HG02973 (cell line): ENCODE data around the gene FRMPD3.
A peak's percentile ranks its signal among the peaks of the same experiment; 100 is the strongest.
"Not testable (repeated sequence)": the region's sequence is repeated elsewhere in the genome, so short reads cannot be mapped to it uniquely, and the experiment has no call there.

ENCODE experiments used
- ATAC-seq: cut with Tn5 transposase; IDR thresholded peaks from one replicate; pipeline ENCODE4 v1.9.1; 2021; ENCODE audit warnings: moderate library complexity; ENCODE audit not compliant: unreplicated experiment

The FRMPD3 gene

DNA sequence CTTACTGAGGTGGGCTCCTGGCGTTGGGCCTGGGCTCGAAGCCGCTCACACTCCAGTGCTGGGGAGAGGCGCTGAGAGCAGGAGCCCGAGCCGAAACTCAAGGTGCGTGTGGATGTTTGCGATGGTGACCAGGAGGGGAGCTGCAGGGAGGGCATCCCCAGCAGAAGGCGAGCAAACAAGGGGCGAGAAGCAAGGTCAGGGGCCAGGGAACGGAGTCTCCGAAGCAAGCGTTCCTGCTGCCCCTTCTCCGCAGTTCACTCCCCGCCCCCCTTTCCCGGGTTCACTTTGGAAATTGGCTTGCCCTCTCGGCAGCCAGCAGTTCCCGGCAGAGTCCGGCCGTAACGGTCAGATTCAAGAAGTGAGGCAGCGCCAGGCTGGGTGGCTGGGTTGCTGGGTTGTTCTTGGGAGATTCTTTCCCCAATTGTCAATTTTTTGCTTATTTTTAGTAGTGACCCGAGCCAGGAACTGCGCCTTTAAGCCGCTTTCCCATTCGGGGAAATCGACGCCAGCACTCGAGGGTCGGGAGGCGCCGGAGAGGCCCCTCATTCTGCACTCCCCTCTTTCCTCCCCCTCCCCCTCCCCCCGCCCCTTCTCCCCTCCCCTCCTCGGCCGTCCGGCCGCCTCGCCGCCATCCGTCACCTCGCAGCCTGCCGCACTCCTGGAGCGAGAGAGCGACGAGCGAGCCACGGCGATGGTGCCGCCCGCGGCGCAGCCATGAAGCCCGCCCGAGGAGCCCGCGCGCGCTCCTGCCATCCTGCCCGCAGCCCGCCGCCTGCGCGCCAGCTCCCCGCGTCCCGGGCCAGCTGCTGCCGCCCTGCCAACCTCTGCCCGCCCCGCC is at the start of gene FRMPD3:
TSS of gene FRMPD3 (plus strand) at position 655 of the 838 bp plus-strand sequence. CDS start 76,937 bp downstream, outside the sequence.
- ATAC-seq, result no peak

DNA sequence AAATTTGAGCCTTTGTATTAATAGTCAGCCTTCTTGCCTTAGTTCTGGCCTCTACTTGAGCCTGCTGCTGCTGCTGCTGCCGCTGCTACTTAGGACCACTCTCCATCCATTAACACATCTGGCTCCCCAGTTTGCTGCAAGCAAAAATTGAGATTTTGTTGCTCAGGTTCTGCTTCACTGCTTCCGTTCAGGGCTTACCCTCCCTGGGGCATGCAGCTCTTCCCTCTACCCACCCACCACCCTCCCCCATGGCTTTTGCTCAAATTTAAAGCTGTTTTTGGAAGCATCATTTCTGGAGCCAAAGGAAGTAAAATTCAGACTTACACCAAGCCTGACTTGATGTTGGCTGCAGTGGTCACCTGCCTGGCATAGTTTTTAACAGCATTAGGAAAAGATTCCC is 28.9 kb upstream of the FRMPD3 start:
- no peak for ATAC-seq

- no peak for ATAC-seq
Measured at GRCh38 chrX:107421337-107421861, 28.1 kb upstream of the FRMPD3 start.

GRCh38 chrX:107429090-107429489 is 20.4 kb upstream of the FRMPD3 start:
- ATAC-seq, result no peak

GRCh38 chrX:107440187-107440586 is 9.3 kb upstream of the FRMPD3 start:
- ATAC-seq, result no peak

DNA sequence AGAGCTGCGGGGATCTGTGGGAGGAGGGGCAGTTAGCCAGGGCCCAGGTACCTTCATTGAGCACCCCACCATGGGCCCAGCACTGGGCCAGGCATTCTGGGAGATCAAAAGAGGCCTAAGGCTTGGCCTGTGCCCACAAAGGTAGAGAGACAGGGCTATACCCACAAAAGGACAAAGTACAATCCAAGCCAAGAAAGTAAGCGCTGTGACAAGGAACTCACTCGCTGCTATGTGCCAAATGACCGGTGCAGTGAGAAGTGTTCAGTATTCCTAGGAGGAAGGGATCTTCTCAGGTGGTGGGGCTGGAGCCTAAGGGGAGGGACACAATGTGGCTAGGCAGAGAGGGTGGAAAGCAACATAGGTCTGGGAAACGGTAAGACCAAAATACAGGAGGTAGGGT is 8.8 kb upstream of the FRMPD3 start:
- ATAC-seq, result no peak

DNA sequence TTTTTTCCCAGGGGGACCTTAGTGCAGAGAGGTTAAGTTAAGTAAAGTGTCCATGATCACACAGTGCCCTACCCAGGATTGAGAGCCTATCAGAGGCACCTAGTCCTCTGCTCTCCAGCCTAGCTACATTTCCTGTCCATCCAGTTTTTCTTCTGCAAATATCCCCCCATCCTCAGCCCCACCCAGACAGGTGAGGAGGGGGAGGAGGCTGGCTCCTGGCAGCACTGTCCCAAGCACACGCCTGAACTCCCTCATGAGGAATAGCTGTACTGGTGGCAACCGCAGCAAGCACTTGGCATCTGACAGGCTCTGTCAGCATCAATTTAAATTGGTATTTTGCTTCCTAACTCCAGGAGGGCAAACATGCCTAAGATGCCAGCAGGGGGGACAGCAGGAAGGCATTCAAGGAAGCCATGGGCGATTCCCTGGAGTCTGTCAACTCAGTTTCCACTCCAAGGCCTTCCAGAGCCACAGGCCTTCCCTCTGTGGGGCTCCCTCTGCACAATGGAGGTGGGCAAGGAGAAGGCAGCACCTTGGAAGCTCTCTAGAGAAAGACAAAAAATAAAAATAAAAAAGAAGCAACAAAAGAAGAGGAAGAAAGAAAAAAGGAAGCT is 6.4 kb upstream of the FRMPD3 start:
- ATAC-seq, result no peak

- ATAC-seq, result no peak
Measured at GRCh38 chrX:107445146-107445545, 4.3 kb upstream of the FRMPD3 start.

GRCh38 chrX:107445631-107446030 is 3.8 kb upstream of the FRMPD3 start:
- no peak for ATAC-seq

- no peak for ATAC-seq
Measured at GRCh38 chrX:107447642-107448041, 1.8 kb upstream of the FRMPD3 start.

DNA sequence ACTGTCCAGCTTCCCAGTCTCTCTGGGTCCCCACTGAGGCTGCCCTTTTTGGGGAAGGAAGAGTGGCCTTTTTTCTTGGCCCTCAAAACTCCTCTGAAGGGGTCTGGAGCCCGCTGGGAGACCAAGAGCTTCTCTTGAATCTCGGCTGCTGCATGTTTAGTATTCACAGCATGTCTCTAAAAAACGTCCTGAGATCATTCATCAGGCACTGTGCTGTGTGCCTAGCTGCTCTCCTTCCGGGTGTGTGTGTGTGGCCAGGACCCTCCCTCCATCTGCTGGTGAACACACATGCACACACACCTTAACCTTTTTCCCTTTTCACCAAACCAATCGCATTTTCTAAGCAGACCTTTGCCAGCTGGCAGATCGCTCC is 841 bp upstream of the FRMPD3 start:
- ATAC-seq, result no peak

GRCh38 chrX:107450823-107451509 is 1.5 kb downstream of the FRMPD3 start:
- ATAC-seq, result no peak

DNA sequence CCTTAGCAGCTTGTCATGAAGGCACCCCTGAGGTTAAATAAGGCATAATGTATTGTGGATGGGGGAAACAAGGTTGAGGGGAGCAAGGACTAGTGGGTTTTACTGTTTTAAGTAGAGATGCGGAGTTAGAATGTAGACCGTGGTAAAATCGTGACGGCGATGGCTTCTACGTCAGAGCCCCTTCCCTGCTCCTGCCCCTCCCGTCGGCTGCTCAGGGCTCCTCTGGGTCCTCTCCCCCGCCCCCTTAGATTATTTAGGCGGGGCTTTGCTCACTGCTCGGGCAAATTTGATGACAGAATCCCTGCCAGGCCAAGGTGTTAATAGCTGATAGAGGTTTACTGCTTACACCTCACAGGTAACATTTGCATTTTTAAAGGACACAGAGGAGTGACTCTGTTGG is 2.3 kb downstream of the FRMPD3 start:
- no peak for ATAC-seq

- no peak for ATAC-seq
Measured at GRCh38 chrX:107452581-107452980, 3.1 kb downstream of the FRMPD3 start.

DNA sequence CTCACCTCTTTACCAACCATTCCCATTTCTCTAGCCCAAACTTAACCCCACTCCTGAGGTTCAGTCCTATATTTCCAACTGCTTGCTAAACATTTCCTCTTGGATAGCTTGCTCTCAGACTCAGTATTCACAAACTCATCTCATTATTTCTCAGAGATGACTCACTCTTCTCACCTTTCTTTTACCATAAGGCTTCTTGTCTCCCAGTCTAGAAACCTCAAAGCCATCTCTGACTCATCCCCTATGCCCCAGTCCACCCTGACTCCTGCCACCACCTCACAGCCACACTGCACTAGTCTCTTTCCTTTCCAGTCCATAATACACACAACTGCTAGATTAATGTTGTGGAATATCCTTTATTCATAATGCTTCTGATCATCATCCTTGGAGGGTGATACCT is 4.8 kb downstream of the FRMPD3 start:
- ATAC-seq, result peak; percentile 84

DNA sequence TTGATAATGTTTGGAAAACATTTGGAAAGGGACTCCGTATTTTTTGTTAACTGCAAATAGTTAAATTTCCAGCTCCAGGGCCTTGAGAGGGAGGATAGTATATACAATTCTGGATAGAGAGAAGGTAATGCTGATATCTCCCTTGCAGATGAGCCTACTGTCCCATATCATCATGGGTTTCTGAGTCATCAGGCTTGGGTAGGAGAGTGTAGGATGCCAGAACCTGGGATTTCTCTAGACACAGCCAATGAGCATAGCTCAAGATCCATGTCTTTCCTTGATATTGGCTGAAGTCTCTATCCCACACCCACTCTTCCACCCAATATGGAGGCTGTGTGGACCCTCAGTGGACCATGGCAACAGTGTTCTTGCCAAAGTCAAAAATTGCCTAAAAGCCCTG is 7.8 kb downstream of the FRMPD3 start:
- ATAC-seq, result no peak

GRCh38 chrX:107465932-107466620 is 16.6 kb downstream of the FRMPD3 start:
- peak; percentile 94 for ATAC-seq

GRCh38 chrX:107467271-107467670 is 17.8 kb downstream of the FRMPD3 start:
- no peak for ATAC-seq

GRCh38 chrX:107470198-107470597 is 20.7 kb downstream of the FRMPD3 start:
- no peak for ATAC-seq

- no peak for ATAC-seq
Measured at GRCh38 chrX:107470971-107471370, 21.5 kb downstream of the FRMPD3 start.

- not testable (repeated sequence) for ATAC-seq
Measured at GRCh38 chrX:107471420-107471819, 22.0 kb downstream of the FRMPD3 start.
